Measurements from ENCODE around the gene RPL35. TPM values are rescaled to one million over a fixed set of nuclear protein-coding genes. Genes with fewer than 3 reads are reported as not detected.
A peak's percentile ranks its signal among the peaks of the same experiment; 100 is the strongest.

RPL35 gene
- total RNA-seq, 2 experiments from 2014 or later = 2,220 to 2,231 TPM

DNA sequence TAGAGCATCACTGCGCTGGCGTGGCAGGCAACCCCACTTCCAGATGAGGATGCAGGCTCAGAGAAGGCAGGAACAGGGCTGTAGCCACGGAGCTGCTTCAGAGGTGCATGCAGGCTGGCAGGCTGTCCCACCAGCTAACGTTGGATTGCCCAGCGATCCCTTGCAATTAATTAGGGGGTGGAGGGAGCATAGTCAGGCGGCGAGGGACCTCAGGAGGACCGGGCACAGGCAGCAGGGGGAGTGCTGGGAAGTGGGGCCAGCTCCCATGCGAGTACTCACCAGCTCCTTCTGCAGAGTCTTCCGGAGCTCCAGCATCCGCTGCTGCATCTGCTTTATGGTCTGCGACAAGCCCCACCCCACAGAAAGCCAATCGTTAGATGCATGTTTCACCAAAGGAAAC lies 20.5 kb upstream of the RPL35 start:
- Mint-ChIP-seq H3K36me3 (peaks cover 22% of the 10 kb centered on the region), H3K27ac (no peak overlapping the region), H3K4me3 (no peak overlapping the region), H3K27me3 (no peaks in the 10 kb centered on the region), H3K4me1 (no peaks in the 10 kb centered on the region), H3K9me3 (no peaks in the 10 kb centered on the region)
- no peak for DNase-seq

DNA sequence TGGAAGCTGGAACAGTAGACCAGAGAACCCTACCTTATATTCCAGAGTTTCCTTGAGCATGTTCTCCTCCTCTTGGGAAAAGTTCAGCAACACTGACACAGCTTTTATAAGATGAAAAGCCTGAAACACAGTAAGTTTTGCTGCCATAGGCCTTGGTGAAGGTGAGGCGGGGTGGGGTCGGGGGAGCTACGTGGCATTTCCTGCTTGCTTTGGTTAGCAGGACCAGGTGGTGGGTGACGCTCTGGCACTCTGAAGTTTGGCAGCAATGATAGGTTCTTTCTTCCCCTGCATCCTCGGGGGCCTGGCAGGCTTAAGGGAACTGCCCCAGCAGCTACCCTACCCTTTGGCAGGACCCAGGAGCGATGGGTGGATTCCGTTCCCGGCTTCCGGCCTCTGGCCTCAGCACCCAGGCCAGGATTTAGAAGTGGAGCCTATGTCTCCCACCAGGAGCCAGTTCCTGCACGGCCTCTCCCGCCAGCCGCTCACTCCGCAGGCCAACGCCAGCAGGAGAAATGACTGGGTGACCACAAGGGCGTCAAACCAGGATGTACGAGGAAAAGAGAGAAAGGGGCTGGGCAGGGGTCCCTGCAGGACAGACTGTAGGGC lies 19.5 kb upstream of the RPL35 start:
- no peaks in the 10 kb centered on the region for H3K27me3 Mint-ChIP-seq
- H3K4me1 Mint-ChIP-seq = no peaks in the 10 kb centered on the region
- H3K9me3 Mint-ChIP-seq = no peaks in the 10 kb centered on the region
- no peak for DNase-seq
- no peak overlapping the region for H3K27ac Mint-ChIP-seq
- H3K36me3 Mint-ChIP-seq = peaks cover 20% of the 10 kb centered on the region
- H3K4me3 Mint-ChIP-seq = no peak overlapping the region

DNA sequence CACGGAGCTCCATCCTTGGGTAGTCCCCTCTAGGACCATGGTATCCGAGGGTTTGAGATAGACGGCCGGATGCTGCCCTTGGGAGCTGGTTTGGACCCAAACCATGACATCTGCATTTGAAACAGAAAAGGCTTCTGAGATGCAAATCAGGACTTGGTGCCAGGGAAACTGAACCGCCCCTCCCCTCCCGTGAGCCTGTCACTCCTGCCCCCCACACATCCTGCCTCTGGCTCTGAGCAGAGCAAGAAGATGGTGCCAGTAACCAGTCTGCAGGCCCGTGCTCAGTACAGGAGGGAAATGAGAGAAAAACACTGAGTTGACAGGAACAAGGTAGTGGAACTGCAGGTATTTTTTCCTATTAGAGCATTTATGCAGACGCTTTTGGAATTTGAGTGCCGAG lies 18.7 kb upstream of the RPL35 start:
- Mint-ChIP-seq H3K4me3 (no peak overlapping the region), H3K4me1 (peaks cover 1% of the 10 kb centered on the region), H3K36me3 (peaks cover 15% of the 10 kb centered on the region), H3K27me3 (no peaks in the 10 kb centered on the region), H3K9me3 (no peaks in the 10 kb centered on the region), H3K27ac (no peak overlapping the region)
- no peak for DNase-seq

DNA sequence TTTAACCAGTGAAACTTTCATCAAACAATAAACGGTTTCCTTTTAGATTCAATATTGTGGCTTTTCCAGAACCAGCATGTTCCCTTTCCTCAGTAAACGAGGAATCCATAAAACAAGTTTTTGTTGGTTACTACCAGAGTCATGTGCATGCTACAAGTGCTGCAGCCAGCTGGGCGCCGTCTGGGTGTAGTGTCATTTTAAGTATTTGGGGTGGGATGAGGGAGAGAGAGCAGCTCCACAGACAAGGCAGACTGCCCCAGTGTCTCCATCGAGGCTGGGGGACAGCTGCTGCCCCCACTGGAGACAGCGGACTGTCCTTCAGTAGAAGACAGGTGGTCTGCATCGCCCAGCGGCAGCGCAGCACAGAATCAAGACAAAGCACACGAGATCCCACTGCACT lies 17.5 kb upstream of the RPL35 start:
- Mint-ChIP-seq H3K27me3 (no peaks in the 10 kb centered on the region), H3K27ac (no peak overlapping the region), H3K36me3 (peaks cover 17% of the 10 kb centered on the region), H3K4me3 (no peak overlapping the region), H3K4me1 (peaks cover 2% of the 10 kb centered on the region), H3K9me3 (no peaks in the 10 kb centered on the region)
- DNase-seq = no peak

DNA sequence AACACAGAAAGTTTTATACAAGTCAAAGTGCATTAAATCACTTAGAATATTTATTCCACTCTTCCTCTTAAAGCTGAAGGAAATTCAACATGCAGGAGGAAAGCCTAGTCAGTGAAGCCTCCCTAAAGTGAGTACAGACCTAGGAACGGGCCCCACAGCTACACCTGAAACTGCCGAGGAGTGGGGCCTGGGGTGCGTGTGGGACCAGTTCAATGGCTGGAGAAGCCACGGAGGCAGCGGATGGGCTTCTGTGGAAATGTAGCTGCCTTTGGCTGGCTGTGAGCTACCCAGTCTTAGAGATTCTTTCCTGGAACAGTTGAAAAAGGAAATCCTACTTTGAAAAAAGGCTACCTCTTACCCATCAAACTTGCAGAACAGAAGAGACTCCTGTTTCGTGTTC lies 16.8 kb upstream of the RPL35 start:
- no peak overlapping the region for H3K27ac Mint-ChIP-seq
- H3K4me1 Mint-ChIP-seq = peaks cover 4% of the 10 kb centered on the region
- no peak for DNase-seq
- no peaks in the 10 kb centered on the region for H3K27me3 Mint-ChIP-seq
- H3K4me3 Mint-ChIP-seq = no peak overlapping the region
- no peaks in the 10 kb centered on the region for H3K9me3 Mint-ChIP-seq
- H3K36me3 Mint-ChIP-seq = peaks cover 18% of the 10 kb centered on the region

DNA sequence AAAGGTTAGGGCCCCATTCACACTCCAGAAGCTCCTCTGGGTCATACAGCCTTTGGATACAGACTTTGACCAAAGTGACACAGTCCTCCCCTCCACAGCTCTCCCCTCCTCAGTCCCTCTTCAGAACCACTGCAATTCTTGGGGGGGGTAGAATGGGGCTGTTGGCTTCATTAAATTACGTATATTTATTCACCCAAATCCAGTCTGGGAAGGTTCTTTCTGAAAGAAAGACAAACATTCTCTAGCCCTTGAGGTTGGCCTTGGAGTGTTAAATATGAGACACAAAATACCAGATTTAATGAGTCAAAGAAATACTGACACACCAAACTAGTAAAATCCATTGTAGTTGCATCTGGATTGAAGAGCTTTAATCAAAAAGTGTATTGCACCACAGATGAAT lies 16.3 kb upstream of the RPL35 start:
- DNase-seq = no peak
- no peak overlapping the region for H3K4me3 Mint-ChIP-seq
- H3K9me3 Mint-ChIP-seq = no peaks in the 10 kb centered on the region
- H3K27ac Mint-ChIP-seq = no peak overlapping the region
- H3K27me3 Mint-ChIP-seq = no peaks in the 10 kb centered on the region
- H3K36me3 Mint-ChIP-seq = peaks cover 22% of the 10 kb centered on the region
- H3K4me1 Mint-ChIP-seq = peaks cover 8% of the 10 kb centered on the region

DNA sequence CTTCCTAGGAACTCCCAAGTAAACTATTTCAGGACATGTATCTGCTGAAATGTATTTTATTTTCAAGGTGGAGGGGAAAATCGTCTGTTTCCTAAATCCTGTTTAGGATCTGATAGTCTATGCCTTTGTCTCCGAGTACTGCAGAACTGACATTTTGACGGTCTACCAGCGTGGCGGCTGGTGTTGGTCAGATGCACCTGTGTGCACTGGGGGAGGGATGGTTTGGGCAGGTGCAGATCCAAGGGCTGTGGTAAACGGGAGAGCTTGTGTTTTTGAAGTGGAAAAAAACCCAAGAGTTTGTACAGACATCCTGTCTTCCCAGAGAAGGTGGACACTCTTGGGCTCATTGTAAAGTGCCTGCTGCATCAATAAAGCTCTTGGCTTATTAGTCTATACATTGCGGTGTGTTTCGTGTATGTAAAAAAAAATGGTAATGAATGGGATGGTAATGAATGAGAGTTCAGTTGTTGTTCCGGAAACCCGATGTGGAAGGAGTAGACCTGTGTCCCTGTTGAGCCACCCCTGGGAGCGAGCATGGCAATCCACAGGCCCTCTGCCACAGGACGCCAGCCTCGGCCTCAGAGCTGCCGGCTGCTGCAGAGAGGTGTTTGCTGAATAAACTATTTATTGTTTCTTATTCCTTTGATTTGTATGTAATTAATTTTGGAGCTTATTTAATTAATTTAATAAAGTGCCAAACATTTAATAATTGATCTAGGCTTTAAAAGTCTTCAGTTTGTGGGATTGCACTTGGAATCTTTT lies 15.4 kb upstream of the RPL35 start:
- Mint-ChIP-seq H3K36me3 (peaks cover 28% of the 10 kb centered on the region), H3K9me3 (no peaks in the 10 kb centered on the region), H3K4me3 (no peak overlapping the region), H3K27me3 (no peaks in the 10 kb centered on the region), H3K4me1 (peaks cover 14% of the 10 kb centered on the region), H3K27ac (no peak overlapping the region)
- DNase-seq = no peak

DNA sequence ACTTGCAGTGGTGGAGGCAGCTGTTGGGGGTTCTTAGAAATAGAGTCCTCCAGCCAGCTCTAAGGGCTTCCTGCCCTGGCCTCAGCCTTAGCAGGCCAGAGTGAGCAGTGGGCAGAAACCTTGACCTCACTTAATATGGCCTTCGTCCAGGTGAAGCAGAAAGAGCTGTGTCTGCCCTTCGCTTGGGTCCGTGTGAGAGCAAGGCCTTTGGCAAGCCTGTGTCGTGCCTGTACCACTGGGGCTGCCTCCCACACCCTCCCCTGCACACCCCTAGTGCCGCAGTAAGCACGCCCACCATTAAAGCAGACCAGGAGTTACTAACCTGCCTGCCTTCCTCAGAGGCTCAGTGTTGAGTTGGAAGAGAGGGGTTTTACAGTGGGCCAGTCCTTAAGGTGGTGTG lies 13.7 kb upstream of the RPL35 start:
- Mint-ChIP-seq H3K27me3 (no peaks in the 10 kb centered on the region), H3K27ac (no peak overlapping the region), H3K9me3 (no peaks in the 10 kb centered on the region), H3K36me3 (peaks cover 45% of the 10 kb centered on the region), H3K4me3 (no peak overlapping the region), H3K4me1 (peaks cover 31% of the 10 kb centered on the region)
- DNase-seq = no peak

DNA sequence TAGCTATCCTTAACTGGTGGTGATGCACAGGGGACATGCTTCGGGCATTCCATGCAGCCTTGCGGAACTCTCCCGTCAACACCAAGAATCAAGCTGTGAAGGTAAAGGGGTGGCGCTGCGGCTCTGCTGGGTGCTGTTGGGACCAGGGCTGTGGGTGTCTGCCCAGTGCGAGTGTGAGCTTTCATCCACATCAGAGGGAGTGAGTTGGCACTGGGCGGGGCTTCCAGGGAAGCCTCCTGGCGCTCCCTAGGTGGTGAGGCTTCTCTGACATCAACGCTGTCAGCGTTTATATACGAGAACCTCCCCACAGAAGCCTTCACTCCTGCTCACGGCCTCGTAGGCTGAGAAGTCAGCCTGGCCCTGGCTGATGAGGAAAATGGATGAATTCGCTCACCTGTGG lies 11.9 kb upstream of the RPL35 start:
- Mint-ChIP-seq H3K4me3 (no peak overlapping the region), H3K4me1 (peaks cover 34% of the 10 kb centered on the region), H3K9me3 (no peaks in the 10 kb centered on the region), H3K36me3 (peaks cover 55% of the 10 kb centered on the region), H3K27ac (no peak overlapping the region), H3K27me3 (peaks cover 3% of the 10 kb centered on the region)
- DNase-seq = no peak

DNA sequence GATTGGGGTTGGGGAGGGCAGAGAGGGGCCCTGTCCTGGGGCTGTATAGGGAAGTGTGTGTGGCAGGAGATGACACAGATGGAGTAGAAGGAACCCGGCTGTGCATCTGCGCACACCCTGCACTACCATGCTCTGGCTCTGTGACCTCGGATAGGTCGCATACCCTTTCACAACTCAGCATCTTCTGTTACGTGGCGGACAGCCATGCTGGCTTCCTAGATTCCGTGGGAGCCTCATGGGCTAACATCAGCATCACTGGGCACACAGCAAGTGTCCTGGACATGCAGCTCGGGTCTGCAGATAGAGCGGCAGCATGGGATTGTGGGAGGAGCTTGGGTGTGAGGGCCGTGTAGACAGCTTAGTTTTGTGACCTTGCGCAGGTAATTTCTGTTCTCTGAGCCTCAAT lies 9.4 kb upstream of the RPL35 start:
- peaks cover 62% of the 10 kb centered on the region for H3K36me3 Mint-ChIP-seq
- peaks cover 42% of the 10 kb centered on the region for H3K4me1 Mint-ChIP-seq
- H3K27ac Mint-ChIP-seq = peak overlapping the region; percentile 98
- H3K4me3 Mint-ChIP-seq = peak overlapping the region; percentile 97
- H3K9me3 Mint-ChIP-seq = no peaks in the 10 kb centered on the region
- H3K27me3 Mint-ChIP-seq = peaks cover 3% of the 10 kb centered on the region
- no peak for DNase-seq

DNA sequence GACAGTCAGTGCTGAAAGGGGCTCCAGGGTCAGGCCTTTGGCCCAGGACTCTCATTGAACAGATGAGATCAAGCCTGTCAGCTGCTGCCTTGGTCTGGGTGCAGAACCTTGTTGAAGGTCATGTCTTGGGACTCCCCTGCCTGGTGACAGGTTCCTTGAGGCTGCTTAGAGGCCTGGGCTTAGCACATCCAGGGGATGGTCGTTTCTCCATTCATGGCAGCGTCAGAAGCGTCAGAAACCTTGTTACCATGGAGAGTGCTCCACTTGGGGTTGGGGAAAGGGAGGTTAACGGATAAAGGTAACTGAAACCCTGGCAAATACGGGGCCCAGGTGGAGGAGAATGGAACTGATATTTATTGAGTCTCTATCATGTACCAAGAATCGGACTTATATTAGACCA lies 9.0 kb upstream of the RPL35 start:
- Mint-ChIP-seq H3K27me3 (peaks cover 3% of the 10 kb centered on the region), H3K36me3 (peaks cover 62% of the 10 kb centered on the region), H3K9me3 (no peaks in the 10 kb centered on the region), H3K4me1 (peaks cover 42% of the 10 kb centered on the region), H3K4me3 (peak overlapping the region; percentile 97), H3K27ac (peak overlapping the region; percentile 98)
- DNase-seq = no peak

DNA sequence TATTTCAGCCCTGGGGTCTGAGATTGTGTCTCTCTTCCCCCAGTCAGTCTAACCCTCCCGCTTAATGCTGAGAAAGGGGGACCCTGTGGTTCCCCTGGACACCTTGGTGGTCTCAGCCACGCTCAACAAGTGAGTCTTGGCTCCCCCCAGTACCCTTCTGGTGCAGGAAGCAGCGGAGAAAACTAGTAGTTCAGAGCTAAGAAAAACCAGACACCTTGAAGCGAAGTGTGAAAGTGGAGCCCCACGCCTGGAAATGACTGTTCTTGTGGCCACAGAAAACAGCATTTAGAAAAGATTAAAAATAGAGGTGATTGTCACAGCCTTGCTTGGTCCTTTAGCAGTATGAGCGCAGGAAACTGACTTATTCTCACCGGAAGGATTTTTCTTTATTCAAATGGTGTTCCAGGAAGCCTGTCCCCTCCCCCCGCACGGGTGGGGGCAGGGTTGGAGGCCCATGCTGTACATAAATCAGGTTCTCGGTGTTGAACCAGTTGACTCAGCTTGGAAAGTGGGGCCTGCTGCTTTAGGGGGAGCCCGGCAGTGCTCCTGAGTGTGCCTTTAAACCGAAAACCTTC lies 8.3 kb upstream of the RPL35 start:
- Mint-ChIP-seq H3K36me3 (peaks cover 60% of the 10 kb centered on the region), H3K4me1 (peaks cover 40% of the 10 kb centered on the region), H3K9me3 (no peaks in the 10 kb centered on the region), H3K27ac (peak overlapping the region; percentile 98), H3K27me3 (peaks cover 3% of the 10 kb centered on the region), H3K4me3 (peak overlapping the region; percentile 97)
- DNase-seq = peak; percentile 90

DNA sequence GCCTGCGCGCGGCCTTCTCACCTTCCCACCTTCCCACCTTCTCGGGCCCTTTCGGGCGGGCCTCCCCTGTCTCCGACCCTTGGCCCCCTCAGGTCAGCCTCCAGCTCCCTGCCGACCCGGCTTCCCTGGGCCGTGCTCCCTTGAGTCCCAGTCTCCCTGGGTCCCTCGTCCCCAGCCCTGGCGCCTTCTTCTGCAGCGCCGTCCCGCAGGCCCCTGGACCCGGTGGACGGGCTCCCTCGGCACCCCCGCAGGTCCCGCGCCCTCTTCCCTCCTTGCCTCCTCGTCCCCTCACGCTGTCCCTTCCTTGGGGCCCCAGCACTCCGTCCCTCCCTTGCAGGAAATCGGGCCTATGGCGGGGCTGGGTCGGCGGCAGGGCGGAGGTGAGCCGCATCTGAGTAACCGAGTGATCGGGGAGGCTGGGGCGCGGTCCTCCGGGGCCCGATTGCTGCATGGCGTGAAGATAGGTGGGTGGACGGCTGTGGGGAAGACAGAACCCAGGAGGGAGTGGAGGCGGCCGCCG lies 7.8 kb upstream of the RPL35 start:
- Mint-ChIP-seq H3K27ac (peak overlapping the region; percentile 98), H3K4me1 (peaks cover 40% of the 10 kb centered on the region), H3K4me3 (peak overlapping the region; percentile 97), H3K36me3 (peaks cover 55% of the 10 kb centered on the region), H3K9me3 (no peaks in the 10 kb centered on the region), H3K27me3 (peaks cover 3% of the 10 kb centered on the region)
- peak; percentile 49 for DNase-seq

DNA sequence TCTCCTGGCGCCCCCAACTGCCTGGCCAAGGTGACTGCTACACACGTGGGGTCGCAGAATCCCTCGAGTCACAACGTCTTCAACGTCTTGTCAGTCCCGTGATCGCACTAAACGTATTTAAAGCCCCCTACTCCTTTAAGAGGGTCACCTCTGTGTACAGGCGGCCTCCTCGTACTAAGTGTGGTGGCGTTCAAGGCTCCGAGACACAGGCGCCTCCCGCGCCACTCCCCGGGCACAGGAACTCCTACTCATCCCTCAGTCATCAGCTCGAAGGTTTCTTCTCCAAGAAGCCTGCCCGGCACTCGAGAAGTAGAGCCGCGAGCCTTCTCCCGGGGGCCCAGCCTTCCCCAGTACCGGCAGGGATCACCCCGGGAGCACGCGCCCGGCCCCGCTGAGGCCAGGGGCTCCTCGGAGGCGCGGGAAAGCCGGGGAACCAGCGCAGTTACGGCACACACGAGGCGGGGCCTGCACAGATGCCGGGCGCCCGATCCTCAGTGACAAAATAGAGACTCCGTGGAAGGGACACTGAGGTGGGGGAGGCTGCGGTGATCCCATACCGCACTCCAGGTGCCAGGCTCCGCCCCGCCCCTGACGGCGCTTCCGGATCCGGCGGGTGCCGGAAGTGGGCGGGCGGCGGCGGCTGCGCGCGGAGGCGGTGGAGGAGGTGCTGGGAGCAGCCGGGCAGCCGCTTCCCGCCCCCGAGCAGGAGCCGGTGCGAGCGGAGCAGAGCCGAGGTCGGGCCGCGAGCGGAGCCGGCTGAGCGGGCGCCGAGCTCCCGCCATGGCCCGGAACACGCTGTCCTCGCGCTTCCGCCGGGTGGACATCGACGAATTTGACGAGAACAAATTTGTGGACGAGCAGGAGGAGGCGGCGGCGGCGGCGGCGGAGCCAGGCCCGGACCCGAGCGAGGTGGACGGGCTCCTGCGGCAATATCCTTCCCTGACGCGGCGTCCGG lies 7.0 kb upstream of the RPL35 start:
- Mint-ChIP-seq H3K27me3 (peaks cover 3% of the 10 kb centered on the region), H3K9me3 (no peaks in the 10 kb centered on the region), H3K4me1 (peaks cover 40% of the 10 kb centered on the region), H3K27ac (peak overlapping the region; percentile 98), H3K36me3 (peaks cover 53% of the 10 kb centered on the region), H3K4me3 (peak overlapping the region; percentile 97)
- DNase-seq = peak; percentile 98
